Subcutaneous adipose tissue (tissue), 4 donors: ENCODE data around the gene DHRS12. TPM values are rescaled to one million over a fixed set of nuclear protein-coding genes. Genes with fewer than 3 reads are reported as not detected.

Experiments used
- CTCF ChIP-seq: fragments of 450-650 bp; IDR thresholded peaks from one replicate; pipeline ENCODE4 v1.5.1; 2016; ENCODE audit warnings: low read depth, mild to moderate bottlenecking, control low read depth, antibody characterized with exemption, moderate library complexity
- total RNA-seq, 4 donors: library from RNA; depleted of rRNA; stranded (reverse); fragments of >200 nt; gene quantifications; one replicate each; pipeline ENCODE4 v1.1.0, GENCODE V29; 2016

DHRS12 gene
- total RNA-seq, 4 donors from 2014 or later = 22.3 to 47.8 (median 29.1) TPM

- no peak for TF ChIP-seq CTCF
These were observed 1.4 kb upstream of the DHRS12 start for GRCh38 chr13:51805313-51805712.

GRCh38 chr13:51804295-51805172 is 571 bp upstream of the DHRS12 start:
- no peak for TF ChIP-seq CTCF

GRCh38 chr13:51802631-51803418 is 1.1 kb downstream of the DHRS12 start:
- no peak for TF ChIP-seq CTCF

GRCh38 chr13:51801631-51802099 is 2.3 kb downstream of the DHRS12 start:
- no peak for TF ChIP-seq CTCF

- TF ChIP-seq CTCF = no peak
These were observed 3.5 kb downstream of the DHRS12 start for GRCh38 chr13:51800486-51800885.

GRCh38 chr13:51799261-51799660 is 4.7 kb downstream of the DHRS12 start:
- no peak for TF ChIP-seq CTCF
